Measurements from ENCODE around the gene RAB8B. TPM values are rescaled to one million over a fixed set of nuclear protein-coding genes. Genes with fewer than 3 reads are reported as not detected.

Gene RAB8B
- total and polyA plus RNA-seq, 2 of the 13 experiments (the other 11 are each of a cell fraction or from before 2014, with no cell fraction given): 6.8 to 14.2 TPM

- H3K4me2 ChIP-seq (ENCODE audit: low read depth, low read length): peak overlapping the region; percentile 70
- intact Hi-C loops (cut with micrococcal nuclease; ENCODE audit: unreplicated experiment): loop anchor here (1.0 to 10.0 kb wide), 6 partner anchors 34 to 372 kb away; partner anchors contain the start of gene APH1B
- TF ChIP-seq GTF3A (CRISPR knock-in tag; conservative IDR thresholded peaks at IDR 0.05): peak; percentile 9; the same call in 1 of the 2 replicates
- TF ChIP-seq SIN3A (IDR thresholded peaks at IDR 0.05; ENCODE audit: borderline replicate concordance, low read depth, low read length): 0 out of 2 replicates have a peak, but pooled peaks have one; percentile 1
- TF ChIP-seq RORA (CRISPR knock-in tag; IDR thresholded peaks at IDR 0.05): 0 out of 2 replicates have a peak, but pooled peaks have one; percentile 52
- peak; percentile 3; the same call in 1 of the 2 replicates for TF ChIP-seq HOXA5 (CRISPR knock-in tag; IDR thresholded peaks at IDR 0.05)
- no peak for TF ChIP-seq MAZ (IDR thresholded peaks at IDR 0.05; ENCODE audit: borderline replicate concordance, low read depth, low read length)
- TF ChIP-seq MAZ (CRISPR knock-in tag; IDR thresholded peaks at IDR 0.05; ENCODE audit: low read depth): no peak
- TF ChIP-seq KDM2A (CRISPR knock-in tag; IDR thresholded peaks at IDR 0.05; ENCODE audit: borderline replicate concordance, low read depth): no peak
- 0 out of 2 replicates have a peak, but pooled peaks have one; percentile 3 for TF ChIP-seq ZNF275 (CRISPR knock-in tag; IDR thresholded peaks at IDR 0.05; ENCODE audit: borderline replicate concordance)
- TF ChIP-seq MAF1 (CRISPR knock-in tag; IDR thresholded peaks at IDR 0.05; ENCODE audit: borderline replicate concordance): 0 out of 2 replicates have a peak, but pooled peaks have one; percentile 4
- TF ChIP-seq ASH2L (IDR thresholded peaks at IDR 0.05; ENCODE audit: insufficient read length, low read depth, low read length): peak; percentile 18
- peak; percentile 90 for TF ChIP-seq TFAP4 (IDR thresholded peaks at IDR 0.05; ENCODE audit: borderline replicate concordance, low read depth)
- TF ChIP-seq ZNF720 (CRISPR knock-in tag; IDR thresholded peaks at IDR 0.05): no peak
- 0 out of 4 replicates have a peak, but pooled peaks of 1 of the 2 experiments have one; percentile 18 for TF ChIP-seq MAFK (conservative IDR thresholded peaks at IDR 0.05 in 1 of 2, IDR thresholded peaks at IDR 0.05 in 1 of 2; ENCODE audit: low read length in 2 of 2)
- no peaks in the 10 kb centered on the region; a peak in 1 of 5 replicates for H3K27me3 ChIP-seq (ENCODE audit: control insufficient read depth in 1 of 2, insufficient read depth in 2 of 2, low read length in 2 of 2)
- ChIA-PET CTCF (ENCODE audit: low intra/inter-chr PET ratio, low total read pairs) (no interaction called here), POLR2A (interaction anchor here (0.6 to 2.3 kb wide), 24 partner anchors 9 to 939 kb away, joined by 3 to 26 read pairs (median 5); partner anchors contain the start of genes RAB8B and SNX1)
- H2AFZ ChIP-seq (ENCODE audit: low read length): no peak overlapping the region
- in situ Hi-C loops (cut with HindIII; ENCODE audit: extremely low pct_ligation_motif_present, low pct_unique_long_range_greater_than_20kb): loop anchor here (25.0 kb wide), 1 partner anchor 256 kb away; no protein-coding TSS in a partner anchor
- peak overlapping the region; percentile 78 to 96 (median 96) for H3K4me3 ChIP-seq (replicated peaks in 1 of 3; ENCODE audit: insufficient read depth in 1 of 3, low read depth in 2 of 3, low read length in 3 of 3)
- DNase-seq (ENCODE audit: low spot score) (peak; percentile 25), ATAC-seq (peak; percentile 29), FAIRE-seq (no peak)
- under 1% methylated on average over 16 of the region's 16 CpGs for WGBS (ENCODE audit: low lambda C conversion rate)
- H3K27ac ChIP-seq (ENCODE audit: extremely low read length, insufficient read depth, low read length): peak overlapping the region; percentile 89
- peaks cover 24% of the 10 kb centered on the region for H3K4me1 ChIP-seq (ENCODE audit: insufficient read depth, low read length)
- H3K9me3 ChIP-seq (ENCODE audit: low read length): no peaks in the 10 kb centered on the region
- no peaks in the 10 kb centered on the region; the same call in 1 of the 2 replicates for H4K20me1 ChIP-seq (ENCODE audit: insufficient read depth, low read length)
- peaks cover under 1 to 23% of the 10 kb centered on the region in 2 experiments; a peak in 4 of 5 replicates for H3K36me3 ChIP-seq (replicated peaks in 1 of 2; ENCODE audit: control insufficient read depth in 1 of 2, insufficient read depth in 2 of 2, low read length in 2 of 2)
- TSS peak; percentile 72 for BruUV-seq (replicated peaks)
- peak overlapping the region; percentile 94 for H3K9ac ChIP-seq (ENCODE audit: insufficient read depth, low read depth, low read length)
- peaks cover 26% of the 10 kb centered on the region for H3K79me2 ChIP-seq (ENCODE audit: insufficient read depth, low read length)
These were observed 32.7 kb upstream of the RAB8B start for GRCh38 chr15:63156755-63157117.

Data from HepG2 (cell line).